H1 (cell line): ENCODE data around the gene ZNF692. TPM values are rescaled to one million over a fixed set of nuclear protein-coding genes. Genes with fewer than 3 reads are reported as not detected.

Source experiments
- CHD2 ChIP-seq: IDR thresholded peaks from 2 replicates; pipeline ENCODE4 v1.6.1; 2012; ENCODE audit warnings: low read length, improper control_type of control experiment
- NANOG ChIP-seq: IDR thresholded peaks from 2 replicates; pipeline ENCODE4 v1.6.1; 2011; ENCODE audit warnings: low read length, low read depth, mild to moderate bottlenecking, inconsistent platforms; ENCODE audit not compliant: insufficient read depth, poor library complexity, severe bottlenecking
- POU5F1 ChIP-seq: IDR thresholded peaks from 2 replicates; pipeline ENCODE4 v1.6.1; 2011; ENCODE audit warnings: low read depth, mild to moderate bottlenecking, low read length, moderate library complexity
- RAD21 ChIP-seq, 2 experiments: IDR thresholded peaks in 1 of 2; conservative IDR thresholded peaks in 1 of 2; 2 replicates each; pipeline ENCODE4 v1.6.1; 2011; ENCODE audit warnings: low read depth in 2 of 2, low read length in 2 of 2, improper control_type of control experiment in 1 of 2, inconsistent platforms in 1 of 2, mild to moderate bottlenecking in 1 of 2, moderate library complexity in 1 of 2
- polyA plus RNA-seq, 7 experiments: library from polyadenylated mRNA; depleted of rRNA in 3 of 7; stranded (reverse) in 5 of 7; unstranded in 2 of 7; fragments of >200 nt in 5 of 7; fragments of 200-250 nt in 2 of 7; gene quantifications; 1 replicate in 5 of 7; 2 replicates in 1 of 7; 4 replicates in 1 of 7; pipeline versions ENCODE4 v1.2.1 to v1.2.3, GENCODE V29; 2011 to 2013; ENCODE audit warnings: missing spikeins in 2 of 7, mixed read lengths in 2 of 7
- total RNA-seq: library from RNA; stranded (reverse); fragmentation: NEBNext Ultra II Directional; extraction: Animal tissue kit (Norgen Biotek cat#: 25700); gene quantifications from 2 replicates; pipeline ENCODE4 v1.2.1, GENCODE V29; 2021

The ZNF692 gene
- total and polyA plus RNA-seq, 2 of the 8 experiments (the other 6 are each of a cell fraction or from before 2014, with no cell fraction given) = 38.4 to 52.3 TPM

DNA sequence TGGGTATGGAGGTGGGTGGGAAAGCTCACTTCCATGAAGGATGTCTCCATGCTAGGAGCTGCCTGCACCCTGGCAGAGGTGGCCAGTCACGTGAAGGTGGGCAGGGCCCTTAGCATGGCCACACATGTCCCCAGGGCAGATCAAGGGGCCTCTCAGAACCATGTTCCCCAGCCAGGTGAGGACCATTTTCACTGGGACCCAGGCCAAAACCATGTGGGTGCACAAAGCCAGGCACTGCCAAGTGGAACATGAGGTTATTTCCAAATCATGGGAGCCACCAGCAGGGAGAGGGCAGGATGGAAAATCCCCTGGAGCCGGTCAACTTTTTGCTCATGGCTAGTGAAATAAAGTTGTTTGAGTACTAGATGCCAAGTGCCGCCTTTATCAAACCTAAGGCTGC is 9.7 kb downstream of the ZNF692 start (continued):
- TF ChIP-seq POU5F1 (no peak), RAD21 (IDR thresholded peaks at IDR 0.05 in 1 of 2, conservative IDR thresholded peaks at IDR 0.05 in 1 of 2; ENCODE audit: low read depth in 2 of 2, low read length in 2 of 2) (no peak), NANOG (no peak), CHD2 (no peak)
